H1 (cell line): ENCODE measurements around the gene THBS4. TPM values are rescaled to one million over a fixed set of nuclear protein-coding genes. Genes with fewer than 3 reads are reported as not detected.

Source experiments
- CHD7 ChIP-seq: fragments of 300-600 bp; sonication (generic); IDR thresholded peaks from 2 replicates; pipeline ENCODE4 v1.7.1; 2012; ENCODE audit warnings: low read length, moderate library complexity, mild to moderate bottlenecking, inconsistent platforms; ENCODE audit not compliant: insufficient replicate concordance
- KDM1A ChIP-seq: fragments of 200-600, 300-600 bp; sonication (generic); IDR thresholded peaks from 2 replicates; pipeline ENCODE4 v1.7.1; 2016; ENCODE audit warnings: mild to moderate bottlenecking, low read length, borderline replicate concordance
- NRF1 ChIP-seq: IDR thresholded peaks from 2 replicates; pipeline ENCODE4 v1.6.1; 2011; ENCODE audit warnings: mild to moderate bottlenecking, low read depth, low read length, improper control_type of control experiment
- SIX5 ChIP-seq: IDR thresholded peaks from 2 replicates; pipeline ENCODE4 v1.6.1; 2011; ENCODE audit warnings: mild to moderate bottlenecking, low read depth, low read length
- SP2 ChIP-seq: IDR thresholded peaks from 2 replicates; pipeline ENCODE4 v1.6.1; 2012; ENCODE audit warnings: mild to moderate bottlenecking, low read length, inconsistent platforms
- polyA plus RNA-seq, 7 experiments: library from polyadenylated mRNA; depleted of rRNA in 3 of 7; stranded (reverse) in 5 of 7; unstranded in 2 of 7; fragments of >200 nt in 5 of 7; fragments of 200-250 nt in 2 of 7; gene quantifications; 1 replicate in 5 of 7; 2 replicates in 1 of 7; 4 replicates in 1 of 7; pipeline versions ENCODE4 v1.2.1 to v1.2.3, GENCODE V29; 2011 to 2013; ENCODE audit warnings: missing spikeins in 2 of 7, mixed read lengths in 2 of 7
- total RNA-seq: library from RNA; stranded (reverse); fragmentation: NEBNext Ultra II Directional; extraction: Animal tissue kit (Norgen Biotek cat#: 25700); gene quantifications from 2 replicates; pipeline ENCODE4 v1.2.1, GENCODE V29; 2021
- TF ChIP-seq, protein P1 (sequence below): IDR thresholded peaks from 2 replicates; pipeline ENCODE4 v1.6.1; 2011; ENCODE audit warnings: low read depth, mild to moderate bottlenecking, low read length; ENCODE audit not compliant: insufficient read depth

Gene THBS4
- total and polyA plus RNA-seq, 2 of the 8 experiments (the other 6 are each of a cell fraction or from before 2014, with no cell fraction given) = 12.8 to 25.4 TPM

- no peak for TF ChIP-seq KDM1A
- no peak for TF ChIP-seq SP2
- no peak for TF ChIP-seq NRF1
- no peak for TF ChIP-seq CHD7
- no peak for TF ChIP-seq SIX5
- TF ChIP-seq, protein P1, sequence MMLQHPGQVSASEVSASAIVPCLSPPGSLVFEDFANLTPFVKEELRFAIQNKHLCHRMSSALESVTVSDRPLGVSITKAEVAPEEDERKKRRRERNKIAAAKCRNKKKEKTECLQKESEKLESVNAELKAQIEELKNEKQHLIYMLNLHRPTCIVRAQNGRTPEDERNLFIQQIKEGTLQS = no peak
Measured at GRCh38 chr5:80043187-80043586, 8.0 kb downstream of the THBS4 start (continued).
